ENCODE results near the gene AFG1L.

- TF ChIP-seq GABPA (IDR thresholded peaks at IDR 0.05 in 1 of 2, conservative IDR thresholded peaks at IDR 0.05 in 1 of 2) = no peak
- TF ChIP-seq, protein P1, sequence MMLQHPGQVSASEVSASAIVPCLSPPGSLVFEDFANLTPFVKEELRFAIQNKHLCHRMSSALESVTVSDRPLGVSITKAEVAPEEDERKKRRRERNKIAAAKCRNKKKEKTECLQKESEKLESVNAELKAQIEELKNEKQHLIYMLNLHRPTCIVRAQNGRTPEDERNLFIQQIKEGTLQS (IDR thresholded peaks at IDR 0.05) = no peak
These were observed 100.4 kb downstream of the AFG1L start for GRCh38 chr6:108395297-108395696.

Data from liver (tissue), 2 donors.